ENCODE measurements around the gene ITGB3. TPM values are rescaled to one million over a fixed set of nuclear protein-coding genes. Genes with fewer than 3 reads are reported as not detected.

The ITGB3 gene
- total RNA-seq, 1 donor from 2014 or later = 6.6 TPM

- no peaks in the 10 kb centered on the region for H3K9me3 ChIP-seq
- H3K27ac ChIP-seq = no peak overlapping the region
- intact Hi-C loops (cut with DNase I) = loop anchor here (10.0 kb wide), 1 partner anchor 85 kb away; no protein-coding TSS in a partner anchor
- H3K4me3 ChIP-seq = no peak overlapping the region
- ATAC-seq (peak; percentile 96), DNase-seq (peak; percentile 83)
- no peaks in the 10 kb centered on the region for H3K36me3 ChIP-seq
- H3K27me3 ChIP-seq = no peaks in the 10 kb centered on the region
- TF ChIP-seq CTCF (IDR thresholded peaks at IDR 0.05) = peak; percentile 97
- H3K4me1 ChIP-seq = peaks cover 18% of the 10 kb centered on the region
Measured at GRCh38 chr17:47229535-47230443, 23.8 kb upstream of the ITGB3 start.

GRCh38 chr17:47230864-47231263 lies 22.8 kb upstream of the ITGB3 start:
- H3K36me3 ChIP-seq = no peaks in the 10 kb centered on the region
- H3K4me1 ChIP-seq = peaks cover 9% of the 10 kb centered on the region
- no peak overlapping the region for H3K27ac ChIP-seq
- ATAC-seq (no peak), DNase-seq (no peak)
- H3K27me3 ChIP-seq = no peaks in the 10 kb centered on the region
- no peak for TF ChIP-seq CTCF (IDR thresholded peaks at IDR 0.05)
- intact Hi-C loops (cut with DNase I) = loop anchor here (10.0 kb wide), 1 partner anchor 84 kb away; no protein-coding TSS in a partner anchor
- no peaks in the 10 kb centered on the region for H3K9me3 ChIP-seq
- no peak overlapping the region for H3K4me3 ChIP-seq

- no peaks in the 10 kb centered on the region for H3K36me3 ChIP-seq
- no peak overlapping the region for H3K4me3 ChIP-seq
- no peak overlapping the region for H3K27ac ChIP-seq
- H3K9me3 ChIP-seq = no peaks in the 10 kb centered on the region
- DNase-seq = no peak
- no peaks in the 10 kb centered on the region for H3K27me3 ChIP-seq
- ATAC-seq = no peak
- no peak for TF ChIP-seq CTCF (IDR thresholded peaks at IDR 0.05)
- intact Hi-C loops (cut with DNase I) = loop anchor here (10.0 kb wide), 1 partner anchor 83 kb away; no protein-coding TSS in a partner anchor
- H3K4me1 ChIP-seq = peaks cover 4% of the 10 kb centered on the region
Measured at GRCh38 chr17:47231334-47231733, 22.3 kb upstream of the ITGB3 start.

- peaks cover 4% of the 10 kb centered on the region for H3K4me1 ChIP-seq
- no peak overlapping the region for H3K4me3 ChIP-seq
- intact Hi-C loops (cut with DNase I) = loop anchor here (10.0 kb wide), 1 partner anchor 83 kb away; no protein-coding TSS in a partner anchor
- H3K27me3 ChIP-seq = no peaks in the 10 kb centered on the region
- DNase-seq = no peak
- TF ChIP-seq CTCF (IDR thresholded peaks at IDR 0.05) = no peak
- H3K36me3 ChIP-seq = no peaks in the 10 kb centered on the region
- no peak for ATAC-seq
- H3K9me3 ChIP-seq = no peaks in the 10 kb centered on the region
- H3K27ac ChIP-seq = no peak overlapping the region
Measured at GRCh38 chr17:47231866-47232265, 21.8 kb upstream of the ITGB3 start.

GRCh38 chr17:47232465-47232864 lies 21.2 kb upstream of the ITGB3 start:
- ATAC-seq (no peak), DNase-seq (no peak)
- Histone ChIP-seq H3K36me3 (no peaks in the 10 kb centered on the region), H3K4me3 (no peak overlapping the region), H3K9me3 (no peaks in the 10 kb centered on the region), H3K27me3 (no peaks in the 10 kb centered on the region), H3K4me1 (peaks cover 4% of the 10 kb centered on the region), H3K27ac (no peak overlapping the region)
- intact Hi-C loops (cut with DNase I) = loop anchor here (10.0 kb wide), 1 partner anchor 82 kb away; no protein-coding TSS in a partner anchor
- TF ChIP-seq CTCF (IDR thresholded peaks at IDR 0.05) = no peak

Data from upper lobe of right lung (tissue), 1 donor.